ENCODE results near the gene PRRX1.

Gene PRRX1

GRCh38 chr1:170692866-170693575 lies 29.1 kb downstream of the PRRX1 start:
- DNase-seq (ENCODE audit: low spot score): no peak

- DNase-seq (ENCODE audit: low spot score): no peak
Observed at GRCh38 chr1:170694172-170694926, 30.4 kb downstream of the PRRX1 start.

- DNase-seq (ENCODE audit: low spot score): no peak
Observed at GRCh38 chr1:170695955-170696590, 32.1 kb downstream of the PRRX1 start.

- no peak for DNase-seq (ENCODE audit: low spot score)
Observed at GRCh38 chr1:170696591-170697290, 32.8 kb downstream of the PRRX1 start.

- DNase-seq (ENCODE audit: low spot score): no peak
Observed at GRCh38 chr1:170697316-170697715, 33.4 kb downstream of the PRRX1 start.

GRCh38 chr1:170698301-170699275 lies 34.7 kb downstream of the PRRX1 start:
- no peak for DNase-seq (ENCODE audit: low spot score)

GRCh38 chr1:170699696-170700095 lies 35.8 kb downstream of the PRRX1 start:
- no peak for DNase-seq (ENCODE audit: low spot score)

- DNase-seq (ENCODE audit: low spot score): no peak
Observed at GRCh38 chr1:170700842-170701615, 37.1 kb downstream of the PRRX1 start.

GRCh38 chr1:170701962-170702361 lies 38.0 kb downstream of the PRRX1 start:
- no peak for DNase-seq (ENCODE audit: low spot score)

- DNase-seq (ENCODE audit: low spot score): no peak
Observed at GRCh38 chr1:170703591-170703990, 39.7 kb downstream of the PRRX1 start.

- DNase-seq (ENCODE audit: low spot score): no peak
Observed at GRCh38 chr1:170704256-170704655, 40.3 kb downstream of the PRRX1 start.

- no peak for DNase-seq (ENCODE audit: low spot score)
Observed at GRCh38 chr1:170705981-170706380, 42.0 kb downstream of the PRRX1 start.

- DNase-seq (ENCODE audit: low spot score): no peak
Observed at GRCh38 chr1:170707117-170707516, 43.2 kb downstream of the PRRX1 start.

- no peak for DNase-seq (ENCODE audit: low spot score)
Observed at GRCh38 chr1:170707959-170708655, 44.2 kb downstream of the PRRX1 start.

GRCh38 chr1:170711682-170712081 lies 47.8 kb downstream of the PRRX1 start:
- no peak for DNase-seq (ENCODE audit: low spot score)

GRCh38 chr1:170714163-170714562 lies 50.2 kb downstream of the PRRX1 start:
- DNase-seq (ENCODE audit: low spot score): no peak

- DNase-seq (ENCODE audit: low spot score): no peak
Observed at GRCh38 chr1:170714938-170715337, 51.0 kb downstream of the PRRX1 start.

- DNase-seq (ENCODE audit: low spot score): no peak
Observed at GRCh38 chr1:170716835-170717429, 53.0 kb downstream of the PRRX1 start.

GRCh38 chr1:170720661-170721060 lies 56.7 kb downstream of the PRRX1 start:
- no peak for DNase-seq (ENCODE audit: low spot score)

Data from HuH-7.5 (cell line).